CD14-positive monocyte (primary cell): ENCODE results near the gene RBFOX1. TPM values are rescaled to one million over a fixed set of nuclear protein-coding genes. Genes with fewer than 3 reads are reported as not detected.

Experiments used
- DNase-seq, 3 donors: peaks; one replicate each; pipeline ENCODE4 v3.0.0-alpha.2; 2011 to 2022
- H2AFZ ChIP-seq: 2 replicates; pipeline ENCODE4 v1.6.0; 2012; ENCODE audit warnings: mild to moderate bottlenecking, low read depth, low read length, inconsistent platforms; ENCODE audit not compliant: insufficient read depth, poor library complexity, severe bottlenecking
- H3K27ac ChIP-seq, 2 donors: 1 replicate in 1 of 2; 2 replicates in 1 of 2; pipeline ENCODE4 v1.5.1; 2012 to 2013; ENCODE audit warnings: low read length in 2 of 2, control low read depth in 1 of 2, inconsistent platforms in 1 of 2, low read depth in 1 of 2, mild to moderate bottlenecking in 1 of 2
- H3K27me3 ChIP-seq, 2 donors: one replicate each; pipeline versions ENCODE4 v1.6.0 to v1.6.1; 2011 to 2013; ENCODE audit warnings: low read length in 2 of 2; ENCODE audit not compliant: control insufficient read depth in 2 of 2, insufficient read depth in 2 of 2
- H3K36me3 ChIP-seq, 2 donors: replicated peaks in 1 of 2; 1 replicate in 1 of 2; 2 replicates in 1 of 2; pipeline versions ENCODE4 v1.5.1 to v1.6.1; 2012 to 2013; ENCODE audit warnings: low read length in 2 of 2, control low read depth in 1 of 2, inconsistent platforms in 1 of 2, mild to moderate bottlenecking in 1 of 2; ENCODE audit not compliant: insufficient read depth in 2 of 2, control insufficient read depth in 1 of 2
- H3K4me1 ChIP-seq, 2 donors: 1 replicate in 1 of 2; 2 replicates in 1 of 2; pipeline versions ENCODE4 v1.5.1 to v1.6.1; 2012 to 2013; ENCODE audit warnings: low read length in 2 of 2, control low read depth in 1 of 2, inconsistent platforms in 1 of 2, mild to moderate bottlenecking in 1 of 2, moderate library complexity in 1 of 2; ENCODE audit not compliant: insufficient read depth in 2 of 2, control insufficient read depth in 1 of 2
- H3K4me2 ChIP-seq: replicated peaks from 2 replicates; pipeline ENCODE3; 2012; ENCODE audit warnings: low read length, moderate library complexity, mild to moderate bottlenecking; ENCODE audit not compliant: poor library complexity, severe bottlenecking; ENCODE audit errors: extremely low read depth
- H3K4me3 ChIP-seq, 3 experiments: fragments of 200-600 bp in 1 of 3; sonication (generic) in 1 of 3; replicated peaks in 1 of 3; 1 replicate in 2 of 3; 2 replicates in 1 of 3; pipeline ENCODE4 v1.5.1; 2011 to 2013; ENCODE audit warnings: low read length in 3 of 3, mild to moderate bottlenecking in 3 of 3, control low read depth in 2 of 3, low read depth in 2 of 3, inconsistent platforms in 1 of 3, moderate library complexity in 1 of 3
- H3K79me2 ChIP-seq: 2 replicates; pipeline ENCODE4 v1.6.0; 2012; ENCODE audit warnings: mild to moderate bottlenecking, control low read depth, inconsistent platforms, low read length, moderate library complexity; ENCODE audit not compliant: insufficient read depth
- H3K9ac ChIP-seq: 2 replicates; pipeline ENCODE4 v1.6.0; 2017; ENCODE audit warnings: low read length, mild to moderate bottlenecking; ENCODE audit not compliant: insufficient read depth, poor library complexity, severe bottlenecking
- H3K9me3 ChIP-seq, 2 donors: replicated peaks in 1 of 2; 1 replicate in 1 of 2; 2 replicates in 1 of 2; pipeline versions ENCODE4 v1.5.1 to v1.6.1; 2012 to 2013; ENCODE audit warnings: low read length in 2 of 2, control low read depth in 1 of 2; ENCODE audit not compliant: control insufficient read depth in 1 of 2, insufficient read depth in 1 of 2
- H4K20me1 ChIP-seq: 2 replicates; pipeline ENCODE4 v1.6.0; 2012; ENCODE audit warnings: mild to moderate bottlenecking, low read length, control low read depth, moderate library complexity; ENCODE audit not compliant: insufficient read depth
- H3K27ac Mint-ChIP-seq, 7 donors: one replicate each; pipeline ENCODE4 v1.8.0; 2020; ENCODE audit warnings: mild to moderate bottlenecking in 7 of 7, mixed read lengths in 7 of 7, moderate library complexity in 6 of 7, inconsistent platforms in 2 of 7
- H3K27me3 Mint-ChIP-seq, 3 donors: one replicate each; pipeline ENCODE4 v1.8.0; 2021 to 2022; ENCODE audit warnings: low read depth in 3 of 3, mild to moderate bottlenecking in 3 of 3, mixed read lengths in 3 of 3, moderate library complexity in 3 of 3, inconsistent platforms in 1 of 3
- H3K36me3 Mint-ChIP-seq, 2 donors: one replicate each; pipeline ENCODE4 v1.8.0; 2020; ENCODE audit warnings: mixed read lengths in 2 of 2, inconsistent platforms in 1 of 2, mild to moderate bottlenecking in 1 of 2
- H3K4me1 Mint-ChIP-seq: one replicate; pipeline ENCODE4 v1.8.0; 2020; ENCODE audit warnings: mild to moderate bottlenecking, mixed read lengths
- H3K4me3 Mint-ChIP-seq, 2 donors: one replicate each; pipeline ENCODE4 v1.8.0; 2020; ENCODE audit warnings: mild to moderate bottlenecking in 2 of 2, mixed read lengths in 2 of 2, moderate library complexity in 1 of 2
- H3K9me3 Mint-ChIP-seq, 7 donors: one replicate each; pipeline ENCODE4 v1.8.0; 2020 to 2022; ENCODE audit warnings: mixed read lengths in 7 of 7, mild to moderate bottlenecking in 6 of 7, moderate library complexity in 6 of 7, inconsistent platforms in 2 of 7
- CTCF ChIP-seq: fragments of 200-600 bp; IDR thresholded peaks from one replicate; pipeline ENCODE4 v1.8.0; 2022; ENCODE audit warnings: antibody characterized with exemption, mild to moderate bottlenecking
- WGBS: methylation state at CpG from one replicate; pipeline ENCODE4 v1.1.5; 2013; ENCODE audit warnings: missing lambda C conversion rate; ENCODE audit not compliant: insufficient coverage; 5-methylcytosine and 5-hydroxymethylcytosine counted together
- intact Hi-C, 2 donors: fragments of 100-400 bp; cut with micrococcal nuclease; formaldehyde crosslinking; loops; one replicate each; pipeline versions ENCODE4 v1.15.0 to v1.15.1; 2023
- polyA plus RNA-seq, 3 donors: library from polyadenylated mRNA; depleted of rRNA in 1 of 3; unstranded in 2 of 3; stranded (reverse) in 1 of 3; fragments of 300-500 nt in 2 of 3; fragments of >200 nt in 1 of 3; fragmentation: Illumina TruSeq in 2 of 3; gene quantifications; 1 replicate in 2 of 3; 2 replicates in 1 of 3; pipeline ENCODE4 v1.2.3, GENCODE V29; 2012 to 2021

RBFOX1 gene
- polyA plus RNA-seq, 3 donors = not detected

GRCh38 chr16:7585705-7586104, 253.1 kb downstream of the RBFOX1 start:
- no peak overlapping the region for H3K9ac ChIP-seq
- H4K20me1 ChIP-seq = no peaks in the 10 kb centered on the region
- no peaks in the 10 kb centered on the region for H3K79me2 ChIP-seq
- H3K27ac ChIP-seq = no peak overlapping the region
- no peak overlapping the region for H2AFZ ChIP-seq
- Mint-ChIP-seq H3K27ac (no peak overlapping the region), H3K27me3 (peaks cover 0 to 4% (median 2%) of the 10 kb centered on the region in 3 donors), H3K4me1 (no peaks in the 10 kb centered on the region), H3K9me3 (peaks cover 0 to 2% (median 0%) of the 10 kb centered on the region in 7 donors), H3K36me3 (no peaks in the 10 kb centered on the region), H3K4me3 (no peak overlapping the region)
- no peak for TF ChIP-seq CTCF
- DNase-seq = no peak
- no peaks in the 10 kb centered on the region for H3K36me3 ChIP-seq
- H3K9me3 ChIP-seq = peaks cover 0 to 2% of the 10 kb centered on the region in 2 donors
- H3K4me3 ChIP-seq = no peak overlapping the region
- no CpG with 5 or more reads among the region's 4 CpGs for WGBS
- no peaks in the 10 kb centered on the region for H3K4me1 ChIP-seq
- no peak overlapping the region for H3K4me2 ChIP-seq
- intact Hi-C loops = no loop called here
- H3K27me3 ChIP-seq = no peaks in the 10 kb centered on the region

GRCh38 chr16:7590934-7591333, 258.3 kb downstream of the RBFOX1 start:
- H4K20me1 ChIP-seq = no peaks in the 10 kb centered on the region
- Mint-ChIP-seq H3K9me3 (peaks cover 0 to 3% (median 0%) of the 10 kb centered on the region in 7 donors), H3K27ac (no peak overlapping the region), H3K4me1 (no peaks in the 10 kb centered on the region), H3K27me3 (peaks cover 2 to 4% (median 2%) of the 10 kb centered on the region in 3 donors), H3K36me3 (no peaks in the 10 kb centered on the region), H3K4me3 (no peak overlapping the region)
- intact Hi-C loops = no loop called here
- no peaks in the 10 kb centered on the region for H3K79me2 ChIP-seq
- TF ChIP-seq CTCF = no peak
- no peaks in the 10 kb centered on the region for H3K36me3 ChIP-seq
- no peak overlapping the region for H3K4me2 ChIP-seq
- H2AFZ ChIP-seq = no peak overlapping the region
- DNase-seq = no peak
- no peak overlapping the region for H3K4me3 ChIP-seq
- no peak overlapping the region for H3K27ac ChIP-seq
- no peak overlapping the region for H3K9ac ChIP-seq
- H3K27me3 ChIP-seq = no peaks in the 10 kb centered on the region
- H3K9me3 ChIP-seq = no peaks in the 10 kb centered on the region
- 78% methylated on average over 3 of the region's 4 CpGs for WGBS
- H3K4me1 ChIP-seq = no peaks in the 10 kb centered on the region
